ENCODE results near the gene IFT81. TPM values are rescaled to one million over a fixed set of nuclear protein-coding genes. Genes with fewer than 3 reads are reported as not detected.

Gene IFT81
- total RNA-seq, 1 donor from 2014 or later = 25.5 TPM

GRCh38 chr12:110244372-110244771 is 120.2 kb downstream of the IFT81 start:
- no peak overlapping the region for H3K4me3 Mint-ChIP-seq
- DNase-seq (ENCODE audit: low spot score in 2 of 2, unreplicated experiment in 2 of 2) = no peak
- H3K4me1 Mint-ChIP-seq = peaks cover 45% of the 10 kb centered on the region
- no peak for TF ChIP-seq CTCF (IDR thresholded peaks at IDR 0.05; ENCODE audit: unreplicated experiment)
- no peak overlapping the region for H3K27ac Mint-ChIP-seq
- H3K27me3 Mint-ChIP-seq (ENCODE audit: low read depth) = no peaks in the 10 kb centered on the region
- peaks cover 19% of the 10 kb centered on the region for H3K36me3 Mint-ChIP-seq
- H3K9me3 Mint-ChIP-seq = no peaks in the 10 kb centered on the region

- H3K9me3 Mint-ChIP-seq = no peaks in the 10 kb centered on the region
- H3K4me3 Mint-ChIP-seq = no peak overlapping the region
- TF ChIP-seq CTCF (IDR thresholded peaks at IDR 0.05; ENCODE audit: unreplicated experiment) = no peak
- DNase-seq (ENCODE audit: low spot score in 2 of 2, unreplicated experiment in 2 of 2) = no peak
- H3K27ac Mint-ChIP-seq = peak overlapping the region; percentile 72
- H3K4me1 Mint-ChIP-seq = peaks cover 48% of the 10 kb centered on the region
- H3K27me3 Mint-ChIP-seq (ENCODE audit: low read depth) = no peaks in the 10 kb centered on the region
- H3K36me3 Mint-ChIP-seq = peaks cover 18% of the 10 kb centered on the region
These were observed 120.7 kb downstream of the IFT81 start for GRCh38 chr12:110244829-110245228.

- Mint-ChIP-seq H3K27me3 (ENCODE audit: low read depth) (no peaks in the 10 kb centered on the region), H3K27ac (no peak overlapping the region), H3K4me3 (no peak overlapping the region), H3K9me3 (no peaks in the 10 kb centered on the region), H3K36me3 (peaks cover 15% of the 10 kb centered on the region), H3K4me1 (peaks cover 53% of the 10 kb centered on the region)
- TF ChIP-seq CTCF (IDR thresholded peaks at IDR 0.05; ENCODE audit: unreplicated experiment) = no peak
- DNase-seq (ENCODE audit: low spot score in 2 of 2, unreplicated experiment in 2 of 2) = no peak
These were observed 121.2 kb downstream of the IFT81 start for GRCh38 chr12:110245369-110245772.

GRCh38 chr12:110246636-110247339 is 122.6 kb downstream of the IFT81 start:
- Mint-ChIP-seq H3K27ac (peak overlapping the region; percentile 98), H3K4me3 (peak overlapping the region; percentile 15), H3K9me3 (no peaks in the 10 kb centered on the region), H3K4me1 (peaks cover 57% of the 10 kb centered on the region), H3K36me3 (peaks cover 15% of the 10 kb centered on the region), H3K27me3 (ENCODE audit: low read depth) (no peaks in the 10 kb centered on the region)
- no peak for DNase-seq (ENCODE audit: low spot score in 2 of 2, unreplicated experiment in 2 of 2)
- TF ChIP-seq CTCF (IDR thresholded peaks at IDR 0.05; ENCODE audit: unreplicated experiment) = no peak

- Mint-ChIP-seq H3K27ac (peak overlapping the region; percentile 98), H3K4me1 (peaks cover 57% of the 10 kb centered on the region)
These were observed 123.4 kb downstream of the IFT81 start for GRCh38 chr12:110247340-110248095.

More at GRCh38 chr12:110247340-110248095, 123.4 kb downstream of the IFT81 start:
- Mint-ChIP-seq H3K27me3 (ENCODE audit: low read depth) (no peaks in the 10 kb centered on the region), H3K4me3 (peak overlapping the region; percentile 15), H3K36me3 (peaks cover 15% of the 10 kb centered on the region), H3K9me3 (no peaks in the 10 kb centered on the region)
- no peak for TF ChIP-seq CTCF (IDR thresholded peaks at IDR 0.05; ENCODE audit: unreplicated experiment)
- DNase-seq (ENCODE audit: low spot score in 2 of 2, unreplicated experiment in 2 of 2) = no peak
